Lower lobe of right lung (tissue), 2 donors: ENCODE results near the gene TTC21B. TPM values are rescaled to one million over a fixed set of nuclear protein-coding genes. Genes with fewer than 3 reads are reported as not detected.

ENCODE experiments used
- ATAC-seq, 2 donors: fragments of 200-7000 bp; cut with Tn5 transposase; one replicate each; pipeline ENCODE4 v1.9.1; 2020 to 2022; ENCODE audit warnings: mild to moderate bottlenecking in 2 of 2, moderate library complexity in 2 of 2
- DNase-seq: peaks from one replicate; pipeline ENCODE4 v3.0.0-alpha.2; 2020
- H3K27ac ChIP-seq: fragments of 200-600 bp; one replicate; pipeline ENCODE4 v1.8.0; 2022
- H3K27me3 ChIP-seq: fragments of 200-600 bp; one replicate; pipeline ENCODE4 v1.8.0; 2022; ENCODE audit warnings: low read depth
- H3K36me3 ChIP-seq: fragments of 200-600 bp; one replicate; pipeline ENCODE4 v1.8.0; 2022; ENCODE audit warnings: mild to moderate bottlenecking
- H3K4me1 ChIP-seq: fragments of 200-600 bp; one replicate; pipeline ENCODE4 v1.8.0; 2022
- H3K4me3 ChIP-seq: fragments of 200-600 bp; one replicate; pipeline ENCODE4 v1.8.0; 2022; ENCODE audit warnings: mild to moderate bottlenecking
- H3K9me3 ChIP-seq: fragments of 200-600 bp; one replicate; pipeline ENCODE4 v1.8.0; 2022
- CTCF ChIP-seq: fragments of 200-600 bp; IDR thresholded peaks from one replicate; pipeline ENCODE4 v1.8.0; 2022; ENCODE audit warnings: antibody characterized with exemption, mild to moderate bottlenecking
- intact Hi-C: fragments of 100-400 bp; cut with DNase I; formaldehyde crosslinking; loops from one replicate; pipeline ENCODE4 v1.11.0; 2022
- total RNA-seq: library from RNA; stranded (reverse); fragmentation: NEBNext Ultra II Directional; extraction: Animal tissue kit (Norgen Biotek cat#: 25700); gene quantifications from one replicate; pipeline ENCODE4 v1.2.1, GENCODE V29; 2021
- donor health status: DM: no; HTN: yes; CAD: no; lungs with severe emphysema.

The TTC21B gene
- total RNA-seq, 1 donor from 2014 or later, result 25.8 TPM

DNA sequence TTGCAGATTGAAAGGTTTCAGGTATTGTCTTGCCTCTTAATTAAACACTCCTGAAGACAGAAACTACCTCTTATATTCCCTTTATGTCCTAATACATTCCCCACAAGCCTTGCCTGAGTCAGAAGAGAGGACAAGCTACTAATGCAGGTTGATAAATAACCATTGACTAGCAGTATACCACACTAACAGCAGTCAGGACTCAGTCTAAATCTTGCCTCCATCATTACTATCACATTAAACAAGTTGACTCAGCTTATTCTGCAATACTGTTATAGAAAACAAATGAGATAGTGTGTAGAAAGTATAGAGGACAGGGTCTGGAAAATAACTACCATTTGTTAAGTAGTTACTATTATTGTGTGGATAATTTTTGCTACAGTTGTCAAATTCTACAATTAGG, 63.8 kb downstream of the TTC21B start:
- ATAC-seq, result no peak
- Histone ChIP-seq H3K36me3 (peaks cover 55% of the 10 kb centered on the region), H3K27ac (no peak overlapping the region), H3K4me1 (no peaks in the 10 kb centered on the region), H3K27me3 (no peaks in the 10 kb centered on the region), H3K4me3 (no peak overlapping the region), H3K9me3 (no peaks in the 10 kb centered on the region)
- intact Hi-C loops, result no loop called here
- TF ChIP-seq CTCF, result no peak
- no peak for DNase-seq

DNA sequence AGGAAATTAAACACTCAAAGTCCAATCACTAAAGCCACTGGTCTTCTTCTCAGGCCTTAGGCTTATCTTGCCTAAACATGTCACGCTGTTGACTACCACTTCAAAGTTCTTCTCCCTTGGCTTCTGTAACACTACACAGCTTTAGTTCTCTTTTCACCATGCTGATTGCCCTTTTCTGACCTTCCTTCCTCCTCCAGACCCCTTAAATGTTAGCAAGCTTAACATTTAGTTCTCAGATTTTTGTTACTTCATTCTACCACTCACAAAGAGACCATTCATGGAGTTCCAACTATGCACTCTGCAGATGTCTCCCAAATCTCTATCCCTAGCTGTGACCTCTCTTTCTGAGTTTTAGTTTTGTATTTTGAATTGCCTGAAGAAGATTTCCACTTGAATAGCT, 64.4 kb downstream of the TTC21B start:
- Histone ChIP-seq H3K4me1 (no peaks in the 10 kb centered on the region), H3K36me3 (peaks cover 54% of the 10 kb centered on the region), H3K27me3 (no peaks in the 10 kb centered on the region), H3K4me3 (no peak overlapping the region), H3K27ac (no peak overlapping the region), H3K9me3 (no peaks in the 10 kb centered on the region)
- no peak for ATAC-seq
- DNase-seq, result no peak
- no peak for TF ChIP-seq CTCF
- intact Hi-C loops, result no loop called here

GRCh38 chr2:165888171-165888570, 65.4 kb downstream of the TTC21B start:
- peaks cover 56% of the 10 kb centered on the region for H3K36me3 ChIP-seq
- TF ChIP-seq CTCF, result no peak
- H3K27ac ChIP-seq, result no peak overlapping the region
- no peaks in the 10 kb centered on the region for H3K9me3 ChIP-seq
- no peak for DNase-seq
- intact Hi-C loops, result no loop called here
- no peaks in the 10 kb centered on the region for H3K27me3 ChIP-seq
- no peak for ATAC-seq
- no peak overlapping the region for H3K4me3 ChIP-seq
- no peaks in the 10 kb centered on the region for H3K4me1 ChIP-seq

DNA sequence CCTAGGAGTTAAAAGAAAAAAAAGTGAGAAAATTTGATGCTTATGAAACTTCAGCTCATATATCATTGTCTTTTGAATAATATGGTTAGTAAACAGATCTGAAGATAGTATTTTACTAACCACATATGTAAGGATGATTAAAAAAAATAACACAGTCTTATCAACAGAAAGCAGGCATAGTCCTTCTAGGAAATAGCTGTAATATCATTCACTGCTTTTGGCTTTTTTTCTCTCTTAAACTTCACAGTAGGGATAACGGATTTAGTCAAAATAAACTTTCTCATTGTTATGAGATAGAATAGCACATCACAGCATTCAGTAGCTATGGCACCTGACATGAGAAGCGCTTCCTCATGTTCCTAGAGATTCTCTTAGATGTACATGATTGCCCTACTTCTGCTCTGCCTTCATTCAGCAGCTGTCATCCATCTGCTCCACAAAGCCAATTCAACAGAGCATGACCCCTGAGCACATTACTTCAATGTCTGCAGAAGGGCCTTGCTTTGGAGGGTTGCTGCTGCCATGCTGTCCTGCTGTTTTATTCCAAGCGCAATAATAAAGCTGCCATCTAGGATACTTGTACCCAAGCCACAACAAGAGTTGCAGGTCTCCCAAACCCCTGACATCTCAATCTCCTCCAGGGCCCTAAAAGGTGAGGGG, 67.0 kb downstream of the TTC21B start:
- DNase-seq, result no peak
- Histone ChIP-seq H3K4me3 (no peak overlapping the region), H3K9me3 (no peaks in the 10 kb centered on the region), H3K27ac (no peak overlapping the region), H3K36me3 (peaks cover 70% of the 10 kb centered on the region), H3K4me1 (no peaks in the 10 kb centered on the region), H3K27me3 (no peaks in the 10 kb centered on the region)
- intact Hi-C loops, result no loop called here
- no peak for ATAC-seq
- TF ChIP-seq CTCF, result no peak

GRCh38 chr2:165877565-165878550, 75.7 kb downstream of the TTC21B start:
- DNase-seq (no peak), ATAC-seq (peak in 1 of 2 donors; percentile 53)
- no peaks in the 10 kb centered on the region for H3K27me3 ChIP-seq
- no peaks in the 10 kb centered on the region for H3K9me3 ChIP-seq
- no peaks in the 10 kb centered on the region for H3K4me1 ChIP-seq
- peaks cover 45% of the 10 kb centered on the region for H3K36me3 ChIP-seq
- no peak overlapping the region for H3K4me3 ChIP-seq
- intact Hi-C loops, result no loop called here
- no peak overlapping the region for H3K27ac ChIP-seq
- TF ChIP-seq CTCF, result no peak
